ENCODE measurements around the gene PPP4R3A. TPM values are rescaled to one million over a fixed set of nuclear protein-coding genes. Genes with fewer than 3 reads are reported as not detected.

Gene PPP4R3A
- total and polyA plus RNA-seq, 10 of the 15 experiments (the other 5 are each of a cell fraction or from before 2014, with no cell fraction given): 19.4 to 97.8 (median 62.9) TPM

GRCh38 chr14:91415794-91416743, 94.0 kb downstream of the PPP4R3A start (continued):
- no peak for TF ChIP-seq CEBPZ (IDR thresholded peaks at IDR 0.05; ENCODE audit: low read depth, low read length)
- TF ChIP-seq MEF2A (IDR thresholded peaks at IDR 0.05; ENCODE audit: insufficient read depth, low read depth, low read length): 0 out of 2 replicates have a peak, but pooled peaks have one; percentile 52
- peak; percentile 73; the same call in 1 of the 2 replicates for TF ChIP-seq NKRF (conservative IDR thresholded peaks at IDR 0.05)
- no peak for TF ChIP-seq KAT2A (conservative IDR thresholded peaks at IDR 0.05; ENCODE audit: control insufficient read depth, low read depth, low read length)
- TF ChIP-seq RUNX3 (IDR thresholded peaks at IDR 0.05; ENCODE audit: low read length): peak; percentile 93
- peak; percentile 74; the same call in 1 of the 2 replicates for TF ChIP-seq ZNF207 (IDR thresholded peaks at IDR 0.05; ENCODE audit: borderline replicate concordance)
- peak; percentile 64 for TF ChIP-seq BCL11A (IDR thresholded peaks at IDR 0.05; ENCODE audit: low read depth, low read length)
- TF ChIP-seq NRF1 (conservative IDR thresholded peaks at IDR 0.05; ENCODE audit: low read depth, low read length): no peak
- TF ChIP-seq SKIL (IDR thresholded peaks at IDR 0.05; ENCODE audit: low read depth, poor library complexity, severe bottlenecking): peak; percentile 65
- TF ChIP-seq RFX5 (IDR thresholded peaks at IDR 0.05; ENCODE audit: low read depth, low read length): no peak
- peak; percentile 71 for TF ChIP-seq MTA2 (IDR thresholded peaks at IDR 0.05; ENCODE audit: low read depth)
- TF ChIP-seq PAX8 (IDR thresholded peaks at IDR 0.05): no peak
- no peak; the same call in none of the 3 replicates for TF ChIP-seq POU2F2 (IDR thresholded peaks at IDR 0.05; ENCODE audit: borderline replicate concordance, low read depth, low read length)
- no peak for TF ChIP-seq CUX1 (IDR thresholded peaks at IDR 0.05; ENCODE audit: insufficient replicate concordance, low read depth, low read length)
- no peak for TF ChIP-seq RAD21 (IDR thresholded peaks at IDR 0.05; ENCODE audit: insufficient read depth, low read depth, low read length)
- no peak; the same call in 1 of the 2 replicates for TF ChIP-seq HDGF (IDR thresholded peaks at IDR 0.05)

Data from GM12878 (cell line).